Skeletal muscle cell (primary cell): ENCODE data around the gene GPI.
"Not testable (repeated sequence)": the region's sequence is repeated elsewhere in the genome, so short reads cannot be mapped to it uniquely, and the experiment has no call there.

Source experiments
- DNase-seq: peaks from one replicate; pipeline ENCODE4 v3.0.0-alpha.2; 2010; ENCODE audit warnings: low read depth
- H3K4me3 ChIP-seq: 2 replicates; pipeline ENCODE4 v1.5.1; 2011; ENCODE audit warnings: low read depth, mild to moderate bottlenecking, control low read depth, low read length, moderate library complexity

Gene GPI

DNA sequence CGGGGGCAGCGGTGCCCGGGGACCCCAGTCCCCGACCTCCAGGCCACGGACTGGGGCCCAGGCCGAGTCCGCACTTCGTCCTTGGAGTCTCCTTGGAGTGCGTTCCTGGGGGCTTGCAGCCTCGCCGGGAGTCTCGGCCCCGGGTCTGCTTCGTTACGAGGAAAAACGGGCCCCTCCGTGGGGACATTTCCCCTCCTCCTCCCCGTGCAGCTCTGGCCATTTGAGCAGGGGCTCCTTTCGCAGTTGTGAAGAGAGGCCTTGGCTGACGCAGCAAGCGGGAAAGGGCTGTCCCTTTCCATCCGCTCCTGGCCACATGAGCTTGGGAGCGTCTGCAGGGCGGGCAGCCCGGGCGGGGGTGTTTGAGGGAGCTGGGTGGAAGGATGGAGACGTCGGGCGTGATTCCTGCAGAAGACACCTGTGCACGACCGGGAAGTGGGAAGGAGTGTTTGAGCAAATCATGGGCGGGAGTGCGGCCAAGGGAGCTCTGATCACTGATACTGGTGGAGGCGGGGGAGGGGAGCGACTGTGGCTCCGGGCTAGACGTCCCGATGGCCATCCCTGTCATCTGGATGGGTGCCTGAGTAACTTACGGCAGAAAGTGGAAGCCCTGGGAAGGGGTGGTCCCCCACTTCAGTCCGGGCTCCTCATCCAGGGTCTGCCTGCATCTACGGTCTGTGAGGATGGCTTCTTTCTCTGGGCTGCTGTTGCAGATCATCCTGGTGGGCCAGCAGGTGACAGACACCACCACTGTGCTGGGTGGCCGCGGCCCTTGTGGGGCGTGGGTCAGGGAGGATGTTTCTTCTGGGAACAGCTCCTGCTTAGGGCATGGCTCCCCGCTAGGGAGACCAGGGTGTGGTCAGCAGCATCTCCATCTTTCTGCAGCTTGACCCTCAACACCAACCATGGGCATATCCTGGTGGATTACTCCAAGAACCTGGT lies 736 bp downstream of the GPI start:
- DNase-seq, result no peak
- H3K4me3 ChIP-seq, result peak overlapping the region; percentile 90

DNA sequence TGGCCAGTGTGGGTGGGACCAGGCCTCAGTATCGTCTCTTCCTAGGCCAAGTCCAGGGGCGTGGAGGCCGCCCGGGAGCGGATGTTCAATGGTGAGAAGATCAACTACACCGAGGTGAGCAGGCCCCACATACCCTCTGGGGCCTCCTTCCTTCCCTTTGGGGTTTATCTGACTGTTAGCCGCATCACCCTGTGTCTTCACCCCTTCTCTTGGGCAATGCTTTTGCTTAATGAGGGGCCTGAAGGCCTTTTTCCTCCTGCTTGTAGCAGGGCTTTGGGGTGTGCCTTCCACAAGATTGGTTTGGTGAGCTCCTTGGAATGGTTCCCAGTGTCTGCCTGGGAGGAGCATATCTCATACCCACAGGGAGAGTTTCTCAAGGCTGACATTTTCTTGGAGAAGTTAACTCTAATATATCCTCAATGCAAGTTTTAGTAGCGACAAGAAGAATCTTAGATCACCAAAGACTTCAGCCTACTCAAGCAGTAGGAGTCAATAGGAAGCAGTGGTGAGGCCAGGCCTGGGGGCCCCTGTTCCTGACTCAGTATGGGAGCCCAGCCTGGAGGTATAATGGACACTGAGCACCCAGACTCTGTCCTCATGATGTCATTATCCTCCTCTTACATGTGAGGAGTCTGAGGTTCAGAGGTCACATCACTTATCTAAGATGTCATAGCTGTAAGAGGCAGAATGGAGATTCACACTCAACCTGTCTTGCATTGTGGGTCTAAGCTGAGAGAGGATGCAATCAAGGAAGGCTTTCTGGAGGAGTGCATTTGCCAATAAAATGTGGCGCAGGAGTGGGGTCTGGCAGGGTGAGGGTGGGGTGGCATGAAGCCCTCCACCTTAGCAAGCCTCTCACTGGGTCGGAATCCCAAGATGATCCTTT lies 2.0 kb downstream of the GPI start:
- peak; percentile 48 for DNase-seq
- H3K4me3 ChIP-seq, result peak overlapping the region; percentile 90

DNA sequence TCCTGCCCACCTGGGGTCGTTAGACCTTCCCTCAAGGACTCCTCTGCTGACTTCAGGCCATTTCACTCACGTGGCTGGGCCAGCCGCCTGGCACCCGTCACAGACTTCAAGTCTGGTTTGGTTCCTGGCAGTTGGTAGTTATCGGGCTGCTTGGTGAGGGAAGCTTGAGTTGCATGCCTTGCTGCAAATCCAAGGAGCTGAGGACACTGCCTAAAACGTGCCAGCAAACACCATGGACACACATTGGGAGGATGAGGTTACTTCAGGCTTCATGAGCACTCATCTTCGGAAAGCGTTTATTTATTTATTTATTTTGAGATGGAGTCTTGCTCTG lies 2.6 kb downstream of the GPI start:
- DNase-seq, result no peak
- H3K4me3 ChIP-seq, result no peak overlapping the region

DNA sequence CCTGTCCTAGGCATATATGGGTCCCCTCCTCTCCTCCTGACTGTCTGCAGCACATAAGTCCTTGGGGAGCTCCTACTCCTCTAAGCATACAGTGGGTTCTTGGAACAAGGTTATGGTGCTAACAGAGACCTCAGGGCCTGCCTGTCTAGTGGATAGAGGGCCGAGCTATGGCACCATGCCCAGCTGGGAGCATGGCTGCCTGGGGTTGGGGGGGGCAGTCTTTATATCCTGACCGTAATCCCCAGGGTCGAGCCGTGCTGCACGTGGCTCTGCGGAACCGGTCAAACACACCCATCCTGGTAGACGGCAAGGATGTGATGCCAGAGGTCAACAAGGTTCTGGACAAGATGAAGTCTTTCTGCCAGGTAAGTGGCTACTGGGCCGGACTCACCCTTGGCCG lies 3.3 kb downstream of the GPI start:
- H3K4me3 ChIP-seq, result no peak overlapping the region
- DNase-seq, result no peak

DNA sequence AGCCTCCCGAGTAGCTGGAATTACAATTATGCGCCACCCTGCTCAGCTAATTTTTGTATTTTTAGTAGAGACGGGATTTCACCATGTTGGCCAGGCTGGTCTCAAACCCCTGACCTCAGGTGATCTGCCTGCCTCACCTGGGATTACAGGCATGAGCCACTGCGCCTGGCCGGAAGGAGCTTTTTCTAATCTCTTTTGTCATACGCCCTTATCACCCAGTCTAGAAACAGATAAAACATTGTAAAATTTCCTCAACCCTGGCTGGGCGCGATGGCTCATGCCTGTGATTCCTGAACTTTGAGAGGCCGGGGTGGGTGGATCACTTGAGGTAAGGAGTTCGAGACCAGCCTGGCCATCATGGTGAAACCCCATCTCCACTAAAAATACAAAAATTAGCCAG lies 4.2 kb downstream of the GPI start:
- not testable (repeated sequence) for H3K4me3 ChIP-seq, DNase-seq

- no peak for DNase-seq
- H3K4me3 ChIP-seq, result no peak overlapping the region
Measured at GRCh38 chr19:34370117-34370516, 5.1 kb downstream of the GPI start.

DNA sequence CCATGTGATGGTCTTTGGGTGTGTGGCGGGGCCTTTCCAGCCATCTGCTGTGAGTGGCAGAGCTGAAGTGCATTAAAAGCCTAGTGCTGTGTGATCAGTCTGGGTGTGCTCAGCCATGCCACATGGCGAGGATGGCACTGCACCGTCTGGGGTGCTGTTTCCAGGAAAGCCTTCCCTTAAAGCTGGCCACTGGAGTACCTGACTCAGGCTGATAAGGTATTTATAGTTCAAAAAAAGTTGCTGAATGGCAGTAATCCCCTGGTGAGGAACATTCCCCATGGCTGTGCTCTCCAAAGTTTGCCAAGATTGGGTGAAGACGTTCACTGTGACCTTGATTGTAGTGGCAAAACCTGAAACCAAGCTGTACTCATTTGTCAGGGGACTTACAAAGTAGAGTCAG lies 6.0 kb downstream of the GPI start:
- H3K4me3 ChIP-seq, result no peak overlapping the region

DNA sequence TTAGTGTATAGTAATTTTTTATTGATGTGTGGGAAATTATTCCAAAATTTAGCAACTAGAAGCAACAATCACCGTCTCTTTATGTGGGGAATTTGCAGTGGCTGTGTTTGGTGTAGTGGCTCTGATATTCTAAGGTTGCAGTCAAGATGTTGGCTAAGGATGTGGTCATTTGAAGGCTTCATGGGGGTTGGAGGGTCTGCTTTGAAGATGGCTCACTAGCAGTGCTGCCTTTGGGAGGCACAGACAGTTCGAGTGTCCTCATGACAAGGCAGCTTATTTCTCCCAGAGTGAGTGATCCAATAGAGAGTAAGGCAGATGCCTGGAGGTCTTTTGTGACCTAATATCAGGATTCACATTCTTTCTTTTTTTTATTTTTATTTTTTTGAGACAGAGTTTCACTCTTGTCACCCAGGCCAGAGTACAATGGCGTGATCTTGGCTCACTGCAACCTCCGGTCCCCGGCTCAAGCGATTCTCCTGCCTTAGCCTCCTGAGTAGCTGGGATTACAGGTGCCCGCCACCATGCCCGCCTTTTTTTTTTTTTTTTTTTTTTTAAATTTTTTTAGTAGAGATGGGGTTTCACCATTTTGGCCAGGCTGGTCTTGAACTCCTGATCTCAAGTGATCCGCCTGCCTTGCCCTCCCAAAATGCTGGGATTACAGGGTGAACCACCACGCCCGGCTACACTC lies 8.7 kb downstream of the GPI start:
- no peak for DNase-seq

More for the DNA sequence above, 6.0 kb downstream of the GPI start:
- no peak for DNase-seq

DNA sequence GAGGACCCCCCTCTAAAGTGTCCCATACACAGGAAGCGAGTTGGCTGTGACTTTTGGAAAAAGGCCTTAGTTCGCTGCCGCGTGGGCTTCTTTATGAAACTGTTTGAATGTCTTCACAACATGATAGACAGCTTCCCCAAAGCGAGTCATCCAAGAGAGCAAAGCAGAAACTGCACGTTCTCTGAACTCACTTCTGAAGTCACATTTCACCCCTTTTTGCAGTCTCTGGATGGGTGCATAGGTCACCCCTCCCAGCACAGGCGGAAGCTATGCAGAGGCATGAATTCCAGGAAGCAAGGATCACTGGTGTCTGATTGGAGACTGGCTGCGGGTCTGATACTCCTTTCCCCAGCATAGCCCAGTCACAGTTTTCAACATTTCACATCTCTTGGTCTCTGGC lies 10.6 kb downstream of the GPI start:
- DNase-seq, result no peak

More for the DNA sequence above, 8.7 kb downstream of the GPI start:
- H3K4me3 ChIP-seq, result no peak overlapping the region

GRCh38 chr19:34380639-34381241 lies 15.7 kb downstream of the GPI start:
- no peak for DNase-seq
- no peak overlapping the region for H3K4me3 ChIP-seq

More for the DNA sequence above, 10.6 kb downstream of the GPI start:
- H3K4me3 ChIP-seq, result no peak overlapping the region

GRCh38 chr19:34381399-34382251 lies 16.6 kb downstream of the GPI start:
- H3K4me3 ChIP-seq, result no peak overlapping the region
- DNase-seq, result no peak

DNA sequence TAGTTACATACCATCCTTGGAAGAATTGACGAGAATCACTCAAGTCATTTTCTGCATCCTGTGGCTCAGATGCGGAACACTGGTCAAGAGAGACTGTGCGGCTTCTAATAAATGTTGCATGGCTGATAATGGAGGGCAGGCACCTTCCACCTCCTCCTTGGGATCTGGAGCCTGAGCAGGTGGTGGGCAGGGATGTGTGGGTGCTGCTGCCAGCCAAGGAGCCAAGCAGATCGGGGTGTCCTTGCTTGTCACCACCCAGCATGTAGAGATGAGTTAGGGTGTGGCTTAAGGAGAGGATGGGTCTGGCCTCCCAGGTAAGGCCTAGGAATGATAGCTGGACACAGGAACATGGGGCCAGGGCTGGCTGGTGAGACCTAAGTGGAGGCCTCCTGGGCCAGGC lies 17.5 kb downstream of the GPI start:
- no peak for DNase-seq
- no peak overlapping the region for H3K4me3 ChIP-seq

- no peak overlapping the region for H3K4me3 ChIP-seq
- DNase-seq, result no peak
Measured at GRCh38 chr19:34383599-34383998, 18.6 kb downstream of the GPI start.

DNA sequence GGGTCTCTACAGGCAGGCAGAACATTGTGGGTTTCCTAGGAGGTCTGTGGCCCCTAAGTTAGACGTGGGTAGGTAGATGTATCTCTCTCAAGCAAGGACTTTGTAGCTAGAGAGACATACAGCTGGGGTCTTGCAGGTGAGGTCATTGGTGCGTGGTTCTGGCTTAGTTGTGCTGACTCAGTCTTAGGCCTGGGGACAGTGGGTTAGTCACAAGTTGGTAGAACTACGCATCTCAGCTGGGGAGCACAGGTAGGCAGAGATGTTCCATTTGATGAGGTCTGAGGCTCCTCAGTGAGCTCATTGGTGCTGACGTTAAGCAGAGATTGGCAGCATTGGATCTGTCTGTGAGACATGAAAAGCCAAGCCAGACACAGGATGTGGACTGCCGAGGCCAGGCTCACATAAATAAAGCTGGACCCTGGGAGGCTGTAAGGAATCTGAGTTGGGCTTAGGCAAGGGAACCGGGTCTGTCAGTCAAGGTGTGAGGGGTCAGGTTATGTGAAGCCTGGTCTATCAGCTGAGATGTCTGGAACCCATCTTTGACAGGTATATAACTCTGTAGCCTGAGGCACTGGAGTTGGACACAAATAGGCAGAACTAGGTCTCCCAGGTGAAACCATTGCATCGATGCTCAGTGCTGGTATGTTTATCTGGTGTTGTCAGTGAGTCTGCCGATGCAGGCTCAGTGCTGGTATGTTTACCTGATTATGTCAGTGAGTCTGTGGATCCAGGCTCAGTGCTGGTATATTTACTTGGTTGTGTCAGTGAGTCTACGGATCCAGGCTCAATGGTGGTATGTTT lies 21.8 kb downstream of the GPI start:
- no peak for DNase-seq

DNA sequence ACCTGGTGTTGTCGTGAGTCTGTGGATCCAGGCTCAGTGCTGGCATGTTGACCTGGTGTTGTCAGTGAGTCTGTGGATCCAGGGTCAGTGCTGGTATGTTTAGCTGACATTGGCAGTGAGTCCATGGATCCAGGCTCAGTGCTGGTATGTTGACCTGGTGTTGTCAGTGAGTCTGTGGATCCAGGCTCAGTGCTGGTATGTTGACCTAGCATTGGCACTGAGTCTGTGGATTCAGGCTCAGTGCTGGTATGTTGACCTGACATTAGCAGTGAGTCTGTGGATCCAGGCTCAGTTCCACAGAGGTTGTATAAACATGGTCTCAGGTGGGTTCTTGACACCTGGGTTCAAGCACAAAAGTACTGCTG lies 22.4 kb downstream of the GPI start:
- no peak for DNase-seq
- no peak overlapping the region for H3K4me3 ChIP-seq

More for the DNA sequence above, 21.8 kb downstream of the GPI start:
- H3K4me3 ChIP-seq, result no peak overlapping the region

DNA sequence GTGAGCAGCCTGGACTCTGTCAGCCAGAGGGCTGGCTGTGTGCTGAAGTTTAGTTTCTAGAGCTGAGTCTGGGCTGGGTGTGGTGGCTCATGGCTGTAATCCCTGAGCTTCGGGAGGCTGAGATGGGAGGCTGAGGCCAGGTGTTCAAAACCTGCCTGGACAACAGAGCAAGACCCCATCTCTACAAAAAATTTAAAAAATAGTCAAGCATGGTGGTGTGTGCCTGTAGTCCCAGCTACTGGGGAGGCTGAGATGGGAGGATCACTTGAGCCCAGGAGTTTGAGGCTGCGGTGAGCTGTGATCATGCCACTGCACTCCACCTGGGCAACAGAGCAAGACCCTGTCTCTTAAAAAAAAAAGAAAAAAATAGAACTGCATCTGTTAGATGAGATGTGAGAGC lies 23.7 kb downstream of the GPI start:
- H3K4me3 ChIP-seq, DNase-seq: not testable (repeated sequence)

- H3K4me3 ChIP-seq, result no peak overlapping the region
- no peak for DNase-seq
Measured at GRCh38 chr19:34391813-34392212, 26.8 kb downstream of the GPI start.

GRCh38 chr19:34393031-34393430 lies 28.0 kb downstream of the GPI start:
- H3K4me3 ChIP-seq, result no peak overlapping the region
- DNase-seq, result no peak
